ENCODE measurements around the gene LINC01488.

LINC01488 gene

GRCh38 chr11:69482322-69482721 is 859 bp downstream of the LINC01488 start:
- DNase-seq = no peak

DNA sequence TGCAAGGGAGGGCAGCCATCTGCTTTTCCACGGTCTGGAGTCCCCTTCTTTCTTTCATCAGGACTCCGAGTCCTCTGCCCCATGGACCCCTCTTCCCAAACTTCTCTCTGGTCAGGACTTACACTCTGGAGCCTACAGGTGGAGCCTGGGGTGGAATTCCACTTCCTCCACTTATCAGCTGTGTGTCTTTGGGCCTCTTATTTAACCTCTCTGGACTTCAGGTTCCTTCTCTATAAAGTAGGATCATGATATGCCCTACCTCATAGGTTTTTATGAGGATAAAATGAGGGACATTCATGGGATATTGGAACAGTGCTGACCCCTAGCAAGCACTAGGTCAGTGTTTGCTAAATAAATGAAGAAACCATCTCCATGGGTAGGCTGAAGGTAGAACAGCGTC is 1.7 kb downstream of the LINC01488 start:
- no peak for DNase-seq

DNA sequence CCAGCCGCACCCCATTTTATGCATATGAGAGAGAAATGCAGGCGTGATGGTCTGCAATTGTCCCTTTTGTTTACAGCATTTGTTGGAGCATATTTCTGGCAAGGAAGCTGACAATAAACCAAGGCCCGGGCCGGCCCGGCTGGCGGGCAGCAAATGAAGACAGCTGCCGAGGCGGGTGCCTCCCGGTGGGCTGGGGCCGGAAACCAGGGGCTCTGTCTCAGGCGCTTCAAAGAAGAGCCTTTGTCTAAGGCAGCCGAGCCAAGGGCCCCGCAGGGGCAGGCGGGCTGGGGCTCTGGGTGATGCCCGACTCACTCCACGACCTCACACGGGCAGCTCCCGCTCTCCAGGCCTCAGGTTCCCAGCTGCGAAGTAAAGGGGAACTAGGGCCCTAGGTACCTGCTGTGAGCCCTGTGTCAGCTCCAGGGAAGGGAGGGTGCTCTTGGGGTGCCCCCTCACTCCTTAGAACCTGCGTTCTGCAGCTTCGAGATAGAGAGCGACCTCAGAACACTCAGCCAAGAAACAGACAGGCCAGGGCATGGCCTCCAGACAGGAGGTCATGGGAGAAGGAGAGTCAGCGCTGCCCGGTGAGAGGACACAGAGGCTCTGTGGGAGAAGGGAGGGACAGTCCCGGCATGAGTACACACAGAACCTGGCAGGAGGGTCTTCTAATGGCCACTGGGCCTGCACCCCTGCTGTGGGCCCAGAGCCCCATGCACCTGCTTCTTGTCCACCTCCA is 2.4 kb downstream of the LINC01488 start:
- no peak for DNase-seq

DNA sequence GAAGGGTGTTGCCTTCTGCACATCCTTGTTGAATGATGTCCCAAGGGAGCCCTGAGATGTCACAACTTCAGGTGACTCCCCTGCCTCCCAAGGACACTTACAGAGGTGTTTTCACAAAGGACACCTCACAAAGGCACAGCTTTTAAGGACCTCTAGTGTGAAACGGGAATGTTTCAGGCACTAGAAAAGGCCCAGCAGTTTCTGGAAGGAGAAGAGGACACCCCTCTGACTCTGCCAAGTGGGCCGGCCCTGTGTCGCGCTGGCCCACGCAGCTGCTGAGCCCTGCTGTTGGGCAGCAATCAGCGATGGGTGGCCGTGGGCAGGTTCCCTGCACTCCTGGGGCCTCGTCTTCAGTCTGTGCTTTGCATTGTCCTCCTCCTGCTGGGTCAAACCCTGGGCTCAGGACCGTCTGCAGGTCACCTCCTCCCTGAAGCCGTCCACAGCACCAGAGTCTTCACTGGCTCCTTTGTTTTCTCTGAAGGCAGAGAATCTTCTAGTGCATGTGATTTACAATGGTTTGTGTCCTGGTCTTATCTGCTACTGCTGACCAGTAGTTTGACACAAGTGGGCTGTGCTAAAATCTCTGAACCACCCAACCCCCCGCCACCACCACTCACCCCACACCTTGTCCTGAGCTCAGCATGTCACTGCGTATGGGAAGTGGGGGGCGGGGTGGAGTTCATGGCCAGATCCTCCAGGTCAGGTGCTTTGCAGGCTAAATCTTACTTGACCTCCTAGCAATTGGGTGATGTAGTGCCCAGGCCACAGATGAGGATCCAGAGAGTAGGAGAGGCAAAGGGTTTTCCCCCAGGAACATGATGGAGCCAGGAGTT is 3.2 kb downstream of the LINC01488 start:
- no peak for DNase-seq

DNA sequence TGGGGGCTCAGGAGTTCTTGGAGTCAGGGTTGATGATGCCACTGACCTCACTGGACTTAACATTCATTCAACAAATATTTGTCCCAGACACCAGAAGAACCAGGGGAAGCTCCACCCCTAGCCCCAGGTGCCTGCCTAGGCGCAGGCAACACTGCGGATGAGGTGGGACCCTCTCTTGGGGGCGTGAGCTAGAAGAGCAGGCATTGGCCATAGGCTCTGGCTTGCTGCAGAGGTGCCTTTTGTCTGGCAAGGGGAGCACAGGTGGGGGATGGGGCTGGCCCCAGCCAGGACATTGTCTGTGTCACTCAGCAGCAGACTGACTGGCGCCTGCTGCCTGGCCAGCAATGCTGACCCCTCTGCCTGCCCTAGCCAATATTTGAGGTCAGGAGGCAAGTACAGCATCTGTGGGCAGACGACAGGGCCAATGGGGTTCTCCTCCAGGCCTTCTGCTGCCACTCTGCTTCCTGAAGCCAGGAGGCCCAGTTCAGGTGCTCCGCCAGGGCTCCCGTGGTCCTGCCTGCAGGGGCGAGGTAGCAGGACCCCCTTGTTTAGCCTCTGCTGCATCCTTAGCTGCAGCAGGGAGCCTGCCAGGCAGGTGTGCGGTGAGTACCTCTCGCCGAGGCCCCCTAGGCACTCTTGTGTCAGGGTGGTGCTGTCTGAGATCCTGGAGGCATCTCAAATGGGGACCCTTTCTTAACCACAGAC is 4.0 kb downstream of the LINC01488 start:
- DNase-seq = no peak

DNA sequence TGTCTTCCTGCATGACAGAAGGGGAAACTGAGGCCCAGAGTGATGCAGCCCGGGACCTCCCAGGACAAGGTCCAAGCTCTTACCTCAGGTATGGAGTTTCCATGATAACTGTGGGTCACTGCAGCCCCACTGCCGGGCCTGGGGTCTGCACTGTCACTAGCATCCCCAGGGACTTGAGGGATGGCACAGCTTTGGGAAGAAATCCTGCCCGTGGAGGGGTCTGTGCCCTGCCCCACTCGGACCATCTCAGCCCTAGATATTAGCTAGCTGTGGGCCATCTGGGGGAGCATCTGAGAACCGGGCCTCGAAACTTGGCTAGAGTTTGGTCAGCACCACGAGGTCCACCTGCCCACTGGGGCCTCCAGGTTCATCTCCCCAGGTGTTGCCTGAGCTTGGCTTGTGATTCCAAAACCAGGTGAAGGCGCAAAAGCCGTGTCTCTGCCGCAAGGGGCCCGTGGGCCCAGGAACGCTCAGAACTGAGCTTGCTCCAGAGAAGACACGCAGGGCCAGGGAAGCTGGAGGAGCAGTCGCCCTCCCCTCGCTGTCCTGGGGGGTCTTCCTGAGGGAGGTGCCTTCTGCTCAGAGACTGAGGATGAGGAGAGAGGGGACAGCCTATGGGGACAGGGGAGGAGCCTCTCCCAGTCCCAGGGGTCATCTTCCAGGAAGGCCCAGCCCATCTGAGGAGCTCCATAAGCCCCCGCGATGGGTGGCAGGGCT is 4.8 kb downstream of the LINC01488 start:
- DNase-seq = no peak

GRCh38 chr11:69486773-69487291 is 5.4 kb downstream of the LINC01488 start:
- DNase-seq = no peak

DNA sequence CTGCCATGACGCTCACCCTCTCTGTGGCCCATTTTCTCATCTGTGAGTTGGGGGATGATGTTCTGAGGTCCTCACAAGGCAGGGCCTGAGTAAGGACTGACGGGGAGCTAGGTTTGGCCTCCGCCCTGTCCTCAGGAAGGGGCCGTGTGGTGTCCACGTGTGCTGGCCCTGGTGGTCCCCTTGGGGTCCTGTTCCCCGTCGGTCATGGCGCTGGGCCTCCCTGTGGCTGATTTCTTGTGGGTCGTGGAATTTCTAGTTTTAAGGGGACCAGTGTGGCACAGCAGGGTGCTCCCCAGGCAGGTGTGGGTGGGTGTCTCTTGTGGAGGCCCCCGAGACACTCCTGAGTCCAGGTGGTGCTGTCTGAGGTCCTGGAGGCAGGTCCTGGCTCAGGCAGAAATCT is 5.9 kb downstream of the LINC01488 start:
- no peak for DNase-seq

DNA sequence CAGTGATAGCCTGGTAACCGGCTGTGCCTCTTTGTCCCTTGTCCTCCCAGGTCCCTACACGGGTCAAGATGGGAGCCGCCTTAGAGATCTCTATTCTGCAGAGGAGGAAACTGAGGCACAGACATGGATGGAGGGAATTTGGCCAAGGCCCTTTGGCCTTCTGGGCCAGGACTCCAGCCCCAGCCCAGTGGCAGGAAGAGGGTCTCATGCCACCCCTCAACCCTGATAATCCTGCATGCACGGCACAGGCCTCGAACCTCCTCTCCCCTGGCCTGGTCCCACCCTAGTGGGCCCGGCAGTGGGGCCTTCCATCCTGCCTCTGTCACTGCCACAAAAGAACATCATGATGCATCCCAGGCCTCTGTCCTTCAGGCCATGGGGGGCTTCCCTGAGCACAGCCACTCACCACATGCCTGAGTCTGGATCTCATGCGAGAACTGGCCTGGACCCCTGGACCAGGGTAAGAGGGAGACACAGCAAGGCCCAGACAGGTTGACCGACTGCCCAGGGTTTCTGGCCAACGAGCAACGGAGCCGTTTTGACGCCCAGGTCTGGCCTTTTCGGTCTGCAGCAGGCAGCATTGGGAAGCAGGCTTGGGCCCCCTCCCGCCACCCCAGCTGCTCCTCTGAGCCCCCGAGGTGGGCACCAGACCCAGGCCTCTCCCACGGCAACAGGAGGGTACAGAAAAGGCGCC is 6.5 kb downstream of the LINC01488 start:
- no peak for DNase-seq

GRCh38 chr11:69488543-69488940 is 7.1 kb downstream of the LINC01488 start:
- DNase-seq = no peak

DNA sequence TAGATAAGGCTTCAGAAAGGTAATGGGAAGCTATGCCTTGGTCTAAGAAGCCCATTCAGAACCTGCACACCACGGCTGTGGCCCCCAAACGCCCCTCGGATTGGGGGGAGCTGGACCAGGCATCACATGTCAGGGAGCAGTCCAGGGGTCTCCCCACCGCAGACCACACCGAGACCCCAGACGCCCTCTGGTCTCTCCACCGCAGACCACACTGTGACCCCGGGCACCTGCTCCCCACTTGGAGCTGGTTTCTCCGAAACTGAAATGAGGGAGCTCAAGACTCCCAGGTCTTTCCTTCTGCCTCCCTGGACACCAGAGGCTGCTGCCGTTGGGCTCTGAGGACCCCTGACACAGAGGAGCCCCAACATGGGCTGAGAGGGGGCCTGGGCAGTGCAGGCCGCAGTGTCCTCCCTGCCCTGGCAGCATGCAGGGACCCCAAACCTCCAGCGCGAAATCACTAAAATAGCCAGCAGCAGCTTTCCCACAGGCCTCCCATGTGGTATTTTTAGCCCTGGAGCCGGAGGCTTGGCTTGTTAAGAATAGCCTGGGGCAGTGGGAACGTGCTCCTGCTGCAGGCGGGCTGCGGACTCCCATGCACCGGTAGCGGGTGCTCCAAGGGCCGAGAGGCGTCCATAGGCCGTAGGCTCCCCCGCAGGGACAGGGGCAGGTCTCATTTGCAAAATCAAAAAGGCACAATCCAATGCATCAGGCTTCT is 7.7 kb downstream of the LINC01488 start:
- no peak for DNase-seq

- DNase-seq = no peak
Measured at GRCh38 chr11:69489746-69490365, 8.4 kb downstream of the LINC01488 start.

GRCh38 chr11:69490516-69490915 is 9.1 kb downstream of the LINC01488 start:
- no peak for DNase-seq

DNA sequence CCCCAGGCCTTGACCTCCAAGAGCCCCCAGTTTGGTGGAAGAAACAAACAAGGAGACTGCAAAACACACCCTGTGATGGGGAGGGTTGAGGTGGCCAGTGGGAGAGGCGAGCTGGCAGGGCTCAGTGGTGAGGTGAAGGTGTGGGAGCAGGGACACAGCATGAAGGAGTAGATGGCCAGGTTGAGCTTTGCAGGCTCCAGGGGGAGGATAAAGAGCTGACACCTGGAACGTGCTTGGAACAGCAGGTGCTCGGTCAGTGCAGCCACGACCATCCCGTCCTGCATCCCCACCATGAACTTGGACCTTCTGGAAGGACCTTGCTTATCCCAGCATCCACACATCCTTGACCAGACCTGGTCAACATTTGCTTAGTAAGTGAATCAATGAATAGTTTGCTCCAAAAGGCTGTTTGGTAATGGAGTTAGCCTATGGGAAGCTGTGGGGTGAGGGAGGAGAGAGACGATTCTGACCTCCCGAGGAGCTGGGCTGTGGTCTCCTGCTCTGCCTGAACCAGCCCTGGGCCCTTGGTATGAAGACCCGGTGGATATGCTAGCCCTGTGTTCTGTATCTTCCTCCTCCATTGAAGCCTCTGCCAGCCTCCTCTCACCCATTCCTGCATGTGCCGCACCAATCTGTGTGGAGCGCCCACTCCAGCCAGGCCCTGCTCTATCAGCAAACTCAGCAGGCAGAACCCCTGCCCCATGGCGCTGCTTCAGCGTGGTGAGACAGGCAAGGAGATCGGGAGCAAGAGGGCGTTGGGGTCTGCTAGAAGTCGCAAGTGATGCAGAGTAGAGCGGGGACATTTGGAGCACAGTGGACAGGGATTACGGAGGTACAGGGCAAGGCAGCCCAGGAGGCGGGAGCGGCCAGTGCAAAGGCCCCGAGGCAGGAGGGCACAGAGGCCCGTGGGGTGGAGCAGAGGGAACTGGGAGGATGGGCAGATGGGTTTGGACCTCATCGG is 9.9 kb downstream of the LINC01488 start:
- DNase-seq = no peak

GRCh38 chr11:69492201-69492991 is 10.9 kb downstream of the LINC01488 start:
- no peak for DNase-seq

DNA sequence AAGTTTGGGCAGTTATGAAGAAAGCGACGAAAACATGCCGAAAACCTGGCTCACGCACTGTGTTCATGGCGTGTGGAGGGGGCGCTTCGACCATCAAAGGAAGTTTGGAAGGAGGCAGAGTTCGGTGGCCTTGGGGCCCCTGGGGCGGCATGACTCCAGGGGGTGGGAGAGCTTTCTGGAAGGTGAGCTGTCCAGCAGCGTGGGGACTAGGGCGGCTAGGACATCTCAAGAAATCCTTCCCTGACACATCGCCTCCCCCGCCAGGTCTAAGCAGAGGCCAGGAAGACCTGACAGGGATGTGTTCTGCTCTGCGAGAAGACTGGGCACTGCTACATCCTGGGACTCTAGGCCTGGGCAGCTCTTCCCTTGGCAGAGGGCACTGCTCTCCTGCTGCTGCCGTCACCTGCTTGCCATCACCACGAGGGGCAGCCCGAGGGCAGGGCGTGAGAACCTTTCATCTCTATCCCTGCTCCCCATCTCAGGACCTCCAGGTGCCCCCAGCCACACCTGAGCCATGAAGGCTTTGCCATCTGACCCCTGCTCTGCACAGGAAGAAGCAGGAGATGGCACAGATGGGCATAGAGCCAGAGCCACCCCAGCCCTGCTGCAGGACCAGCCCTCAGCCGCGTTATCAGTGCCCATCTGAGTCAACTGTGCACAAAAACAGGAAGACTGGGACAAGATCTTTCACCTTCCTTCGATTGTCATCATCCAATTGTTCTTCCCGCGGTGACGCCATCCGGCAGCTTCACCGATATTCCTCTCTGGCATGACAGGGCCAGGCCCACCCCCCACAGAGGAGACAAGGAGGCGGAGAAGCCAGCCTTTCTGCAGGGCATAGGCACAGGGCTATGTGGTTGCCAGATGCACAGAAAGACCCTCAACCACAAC is 12.7 kb downstream of the LINC01488 start:
- no peak for DNase-seq

GRCh38 chr11:69494851-69495250 is 13.4 kb downstream of the LINC01488 start:
- DNase-seq = no peak

All from SIG-M5 (cell line).